Endometrial microvascular endothelial cells (primary cell): ENCODE data around the gene XAF1. TPM values are rescaled to one million over a fixed set of nuclear protein-coding genes. Genes with fewer than 3 reads are reported as not detected.
"Not testable (repeated sequence)": the region's sequence is repeated elsewhere in the genome, so short reads cannot be mapped to it uniquely, and the experiment has no call there.

Source experiments
- in situ Hi-C: cut with HindIII; loops from 2 replicates; pipeline ENCODE4 v1.10.0; 2017; ENCODE audit warnings: low sequenced_read_pairs, low pct_unique_long_range_greater_than_20kb; ENCODE audit errors: inconsistent ontology term
- total RNA-seq: library from RNA; depleted of rRNA; stranded (reverse); fragments of >200 nt; gene quantifications from one replicate; pipeline ENCODE4 v1.2.3, GENCODE V29; 2015; ENCODE audit errors: inconsistent ontology term

The XAF1 gene
- total RNA-seq, 1 donor from 2014 or later: 27.6 TPM

DNA sequence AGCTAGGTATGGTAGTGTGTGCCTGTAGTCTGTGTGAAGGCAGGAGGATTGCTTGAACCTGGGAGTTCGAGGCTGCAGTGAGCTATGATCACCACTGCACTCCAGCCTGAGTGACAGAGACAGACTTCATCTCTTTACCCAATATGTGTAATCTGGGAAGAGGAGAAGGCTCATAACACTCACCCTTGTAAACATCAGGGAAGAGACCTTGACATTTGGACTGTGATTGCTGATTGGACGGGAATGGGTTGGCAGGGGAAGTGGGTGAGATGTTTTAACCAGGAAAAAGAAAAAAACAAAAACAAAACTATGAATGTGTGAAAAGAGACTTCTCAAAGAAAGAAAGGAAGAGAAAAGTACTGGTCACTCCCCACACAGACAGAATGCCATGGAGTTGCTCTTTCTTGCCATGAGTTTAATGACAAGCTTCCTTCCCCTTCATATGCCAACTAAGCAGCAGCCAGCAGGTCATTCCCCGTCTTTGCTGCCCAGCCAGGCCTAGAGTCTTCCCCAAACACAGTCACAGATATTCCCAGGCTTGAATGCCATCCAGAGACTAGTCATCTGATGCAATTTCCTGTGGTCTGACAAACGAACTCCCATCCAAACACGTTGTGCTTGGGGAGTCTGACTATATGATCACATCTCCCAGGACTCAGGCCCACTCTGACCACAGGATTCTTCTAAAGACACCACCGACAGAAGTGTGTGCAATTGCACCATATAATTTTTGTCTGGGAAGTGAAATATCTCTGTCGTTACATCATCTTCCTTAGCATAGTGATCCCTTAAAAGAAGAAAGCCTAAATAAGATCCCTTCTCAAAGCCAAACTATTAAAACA is 3.6 kb upstream of the XAF1 start:
- in situ Hi-C loops: no loop called here

- in situ Hi-C loops: no loop called here
These were observed 2.8 kb upstream of the XAF1 start for GRCh38 chr17:6753006-6753445.

- in situ Hi-C loops: no loop called here
These were observed 2.3 kb upstream of the XAF1 start for GRCh38 chr17:6753546-6753945.

- in situ Hi-C loops: no loop called here
These were observed 565 bp upstream of the XAF1 start for GRCh38 chr17:6755281-6755680.

- in situ Hi-C loops: no loop called here
These were observed 682 bp downstream of the XAF1 start for GRCh38 chr17:6756425-6757031.

GRCh38 chr17:6757747-6758146 is 1.9 kb downstream of the XAF1 start:
- in situ Hi-C loops: no loop called here

- in situ Hi-C loops: no loop called here
These were observed 5.9 kb downstream of the XAF1 start for GRCh38 chr17:6761779-6762178.

GRCh38 chr17:6768447-6768846 is 12.6 kb downstream of the XAF1 start:
- in situ Hi-C loops: no loop called here

GRCh38 chr17:6772016-6772415 is 16.2 kb downstream of the XAF1 start:
- in situ Hi-C loops: no loop called here

- in situ Hi-C loops: not testable (repeated sequence)
These were observed 19.1 kb downstream of the XAF1 start for GRCh38 chr17:6774906-6775305.

DNA sequence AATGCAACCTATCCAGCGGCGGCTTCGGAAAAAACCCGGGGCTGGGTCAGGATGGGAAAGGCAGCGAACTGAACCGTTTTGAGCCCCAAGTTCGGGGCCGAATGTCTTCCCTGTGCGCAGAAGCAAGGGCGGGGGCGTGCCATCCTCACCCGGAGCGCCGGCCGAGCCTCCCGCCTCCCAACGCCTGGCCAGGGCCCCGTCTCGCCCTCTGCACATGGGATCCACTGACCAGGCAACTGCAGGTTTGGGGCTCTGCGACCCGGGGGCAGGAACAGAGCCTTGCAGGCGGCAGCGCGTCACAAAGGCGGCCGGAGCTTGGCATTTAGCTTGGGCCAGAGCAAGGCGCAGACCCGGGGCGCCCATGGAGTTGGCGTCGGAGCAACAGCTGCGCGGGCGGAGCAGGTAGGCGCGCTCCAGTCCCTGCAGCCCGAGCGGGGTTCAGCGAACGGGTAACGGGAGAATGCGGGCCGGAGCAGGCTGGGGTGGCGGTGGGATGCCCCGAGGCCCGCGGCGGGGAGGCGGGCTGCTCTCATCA is 20.1 kb downstream of the XAF1 start, which contains the start of gene FBXO39:
FBXO39 (plus strand) TSS at position 345 of the 535 bp plus-strand sequence. CDS start 3,654 bp downstream, outside the sequence.
- in situ Hi-C loops: no loop called here

DNA sequence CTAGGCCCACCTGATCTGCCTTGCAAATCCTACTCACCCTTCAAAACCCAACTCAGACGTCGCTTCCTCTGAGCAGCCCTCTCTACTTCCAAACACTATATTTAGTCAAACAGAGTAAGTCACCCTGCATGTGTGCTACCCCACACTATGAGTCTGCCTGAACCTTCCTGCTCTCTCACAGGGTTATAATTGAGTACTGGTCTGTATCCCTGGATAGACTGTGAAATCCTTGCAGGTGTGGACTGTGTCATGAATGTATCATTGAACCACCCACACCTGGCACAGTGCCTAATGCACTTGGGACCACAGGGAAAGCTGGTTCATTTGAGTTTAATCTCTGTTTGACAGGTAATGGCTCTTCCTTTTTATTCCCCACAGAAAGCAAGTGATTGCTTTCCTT is 23.6 kb downstream of the XAF1 start:
- in situ Hi-C loops: no loop called here

DNA sequence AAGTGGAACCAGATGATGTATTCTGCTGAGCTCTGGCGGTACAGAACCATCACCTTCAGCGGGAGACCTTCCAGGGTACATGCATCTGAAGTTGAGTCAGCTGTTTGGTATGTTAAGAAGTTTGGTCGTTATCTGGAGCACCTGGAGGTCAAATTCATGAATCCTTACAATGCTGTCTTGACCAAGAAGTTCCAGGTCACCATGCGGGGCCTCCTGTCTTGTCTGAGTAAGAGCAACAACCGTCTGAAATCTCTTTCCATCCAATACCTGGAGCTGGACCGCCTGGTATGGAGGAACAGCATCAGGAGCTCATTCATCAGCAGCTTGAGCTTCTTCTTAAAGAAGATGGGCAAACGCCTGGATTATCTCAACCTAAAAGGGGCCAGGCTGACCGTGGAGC is 24.2 kb downstream of the XAF1 start:
- in situ Hi-C loops: no loop called here

DNA sequence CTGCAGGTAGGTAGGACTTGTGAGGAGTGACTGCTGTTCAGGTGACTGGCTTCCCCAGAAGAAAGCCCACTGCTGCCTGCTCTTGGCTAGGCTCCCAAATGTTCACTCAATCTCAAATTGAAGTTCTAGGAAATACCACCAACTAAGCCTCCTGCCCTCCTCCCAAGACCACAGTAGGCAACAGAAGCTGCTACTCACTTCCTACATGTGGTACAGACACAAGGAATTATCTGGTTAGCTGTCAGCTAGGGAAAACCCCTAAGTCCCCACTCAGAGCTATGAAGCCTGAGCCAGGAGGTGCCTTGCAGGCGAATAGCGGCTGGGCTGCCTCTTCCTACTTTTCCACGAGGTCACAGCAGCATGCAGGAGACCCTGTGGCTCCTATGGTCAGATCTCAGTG is 25.0 kb downstream of the XAF1 start:
- in situ Hi-C loops: no loop called here

DNA sequence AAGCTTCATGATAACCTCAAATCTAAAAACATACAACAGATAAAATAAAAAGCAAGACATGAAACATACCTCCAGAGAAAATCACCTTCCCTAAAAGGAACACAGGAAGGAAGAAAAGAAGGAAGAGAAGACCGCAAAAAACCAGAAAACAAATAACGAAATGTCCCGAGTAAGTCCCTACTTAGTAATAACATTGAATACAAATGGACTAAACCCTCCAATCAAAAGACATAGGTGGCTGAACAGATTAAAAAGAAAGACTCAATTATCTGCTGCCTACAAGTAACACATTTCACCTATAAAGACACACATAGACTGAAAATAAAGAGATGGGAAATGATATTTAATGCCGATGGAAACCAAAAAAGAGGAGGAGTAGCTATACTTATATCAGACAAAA is 26.4 kb downstream of the XAF1 start:
- in situ Hi-C loops: no loop called here

DNA sequence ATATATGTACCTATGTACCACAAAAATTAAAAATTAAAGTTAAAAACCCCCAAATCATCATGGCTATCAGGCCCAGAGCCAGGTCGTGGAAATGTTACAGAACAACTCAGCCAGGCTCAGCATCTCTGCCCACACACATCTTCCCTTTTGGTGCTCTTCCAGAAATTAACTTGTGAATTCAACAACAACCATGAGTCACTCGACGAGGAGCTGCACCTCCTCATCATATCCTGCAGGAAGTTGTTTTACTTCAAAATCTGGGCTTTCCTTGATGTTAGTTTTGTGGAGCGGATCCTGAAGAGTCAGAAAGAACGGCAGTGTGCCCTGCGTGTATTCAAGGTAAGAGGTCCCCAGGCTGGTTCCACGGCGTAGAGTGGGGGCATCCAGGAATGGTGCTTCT is 30.8 kb downstream of the XAF1 start:
- in situ Hi-C loops: no loop called here

DNA sequence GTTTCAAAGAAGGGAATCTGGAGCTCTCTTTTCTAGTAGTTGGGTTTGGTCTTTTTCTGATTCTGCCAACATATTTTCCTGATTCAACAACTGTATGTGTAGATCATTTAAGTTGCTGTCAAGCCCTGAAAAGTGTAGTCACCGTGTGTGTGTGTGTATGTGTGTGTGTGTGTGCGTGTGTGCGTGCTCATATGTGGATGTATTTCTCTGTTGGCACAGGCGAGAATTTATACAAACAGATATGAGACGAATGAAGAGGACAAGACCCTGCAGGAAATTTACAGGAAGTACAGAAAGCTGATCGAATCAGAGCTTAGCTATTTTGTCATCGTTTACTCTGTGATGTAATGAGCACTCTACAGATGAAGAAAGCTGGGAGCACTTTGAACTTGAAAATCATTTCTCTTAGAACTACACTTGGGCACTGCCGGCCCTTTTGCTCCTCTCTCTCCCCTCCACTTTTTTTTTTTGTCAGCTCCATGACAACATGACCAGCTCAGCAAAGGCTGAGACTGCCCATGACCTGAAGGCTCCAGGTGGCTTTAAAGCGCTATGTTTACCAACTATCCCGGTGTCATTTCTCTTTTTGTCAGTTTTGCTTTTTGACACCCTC is 31.3 kb downstream of the XAF1 start:
- in situ Hi-C loops: no loop called here

DNA sequence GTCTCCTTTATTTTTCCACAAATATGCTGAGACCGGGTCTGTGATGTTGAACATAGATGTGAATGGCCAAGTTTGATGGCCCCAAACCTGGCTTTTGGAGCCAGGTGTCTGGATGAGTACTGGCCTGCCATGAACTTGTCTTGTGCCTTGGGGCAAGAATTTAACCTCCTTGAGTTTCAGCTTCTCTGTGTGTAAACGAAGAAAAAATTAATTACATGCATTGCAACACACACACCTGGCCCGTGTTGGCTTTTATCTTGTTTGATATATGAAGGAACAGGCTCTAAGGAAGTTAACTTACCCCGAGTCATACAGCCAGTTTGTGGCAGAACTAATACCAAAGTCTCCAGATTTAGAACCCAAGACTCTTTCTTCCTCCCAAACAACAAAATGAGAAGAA is 33.3 kb downstream of the XAF1 start:
- in situ Hi-C loops: no loop called here

GRCh38 chr17:6793748-6794493 is 38.1 kb downstream of the XAF1 start:
- in situ Hi-C loops: no loop called here
